Fibroblast of skin of right quadriceps (primary cell): ENCODE data around the gene UQCC3.

Experiments
- DNase-seq: peaks from one replicate; pipeline ENCODE4 v3.0.0-alpha.2; 2013

UQCC3 gene

GRCh38 chr11:62705880-62706849 lies 34.7 kb downstream of the UQCC3 start:
- DNase-seq: peak; percentile 94

- no peak for DNase-seq
Observed at GRCh38 chr11:62706850-62707247, 35.4 kb downstream of the UQCC3 start.

- no peak for DNase-seq
Observed at GRCh38 chr11:62707277-62707861, 35.9 kb downstream of the UQCC3 start, which contains the start of the genes BSCL2 and GNG3. TSS of gene BSCL2 (minus strand) at chr11:62707424. CDS start at chr11:62707195, 229 bp downstream. TSS of gene GNG3 (plus strand) at chr11:62707676. CDS start at chr11:62708296, 620 bp downstream.

- DNase-seq: no peak
Observed at GRCh38 chr11:62708392-62708791, 36.9 kb downstream of the UQCC3 start.

GRCh38 chr11:62708793-62709192 lies 37.3 kb downstream of the UQCC3 start:
- no peak for DNase-seq

GRCh38 chr11:62709247-62710000 lies 38.0 kb downstream of the UQCC3 start:
- DNase-seq: peak; percentile 97

GRCh38 chr11:62710001-62710345 lies 38.5 kb downstream of the UQCC3 start:
- DNase-seq: no peak

- DNase-seq: no peak
Observed at GRCh38 chr11:62712276-62712812, 40.9 kb downstream of the UQCC3 start.

GRCh38 chr11:62712861-62713260 lies 41.4 kb downstream of the UQCC3 start:
- DNase-seq: no peak

- no peak for DNase-seq
Observed at GRCh38 chr11:62713343-62713742, 41.9 kb downstream of the UQCC3 start.

- DNase-seq: no peak
Observed at GRCh38 chr11:62715150-62716130, 44.0 kb downstream of the UQCC3 start.

GRCh38 chr11:62716206-62716605 lies 44.7 kb downstream of the UQCC3 start:
- no peak for DNase-seq

- DNase-seq: no peak
Observed at GRCh38 chr11:62716816-62717215, 45.3 kb downstream of the UQCC3 start.

GRCh38 chr11:62719302-62719978 lies 48.0 kb downstream of the UQCC3 start:
- no peak for DNase-seq

- DNase-seq: peak; percentile 41
Observed at GRCh38 chr11:62721994-62722393, 50.5 kb downstream of the UQCC3 start.
